Effector memory CD4-positive, alpha-beta T cell (primary cell): ENCODE measurements around the gene ZNF608.

Experiments used
- DNase-seq, 3 donors: peaks; one replicate each; pipeline ENCODE4 v3.0.0-alpha.2; 2020
- H3K27ac ChIP-seq: 2 replicates; pipeline ENCODE4 v1.7.0; 2013; ENCODE audit warnings: mild to moderate bottlenecking, low read length, moderate library complexity; ENCODE audit not compliant: insufficient read depth, poor library complexity, severe bottlenecking
- H3K27me3 ChIP-seq: replicated peaks from 2 replicates; pipeline ENCODE4 v1.7.0; 2013; ENCODE audit warnings: mild to moderate bottlenecking, low read length; ENCODE audit not compliant: insufficient read depth, control insufficient read depth, poor library complexity, severe bottlenecking
- H3K36me3 ChIP-seq: 2 replicates; pipeline ENCODE4 v1.7.0; 2013; ENCODE audit warnings: mild to moderate bottlenecking, low read length, moderate library complexity; ENCODE audit not compliant: control insufficient read depth, insufficient read depth
- H3K4me1 ChIP-seq: 2 replicates; pipeline ENCODE4 v1.7.0; 2013; ENCODE audit warnings: low read length, mild to moderate bottlenecking; ENCODE audit not compliant: control insufficient read depth, insufficient read depth, poor library complexity, severe bottlenecking
- H3K4me3 ChIP-seq: 2 replicates; pipeline ENCODE4 v1.7.0; 2013; ENCODE audit warnings: low read length, low read depth, mild to moderate bottlenecking; ENCODE audit not compliant: insufficient read depth, poor library complexity, severe bottlenecking
- H3K9me3 ChIP-seq: 2 replicates; pipeline ENCODE4 v1.7.0; 2013; ENCODE audit warnings: mild to moderate bottlenecking, low read length, moderate library complexity; ENCODE audit not compliant: control insufficient read depth

Gene ZNF608

GRCh38 chr5:124704594-124705284, 41.7 kb downstream of the ZNF608 start:
- Histone ChIP-seq H3K9me3 (no peaks in the 10 kb centered on the region), H3K4me1 (no peaks in the 10 kb centered on the region), H3K27ac (no peak overlapping the region), H3K36me3 (no peaks in the 10 kb centered on the region), H3K4me3 (no peak overlapping the region), H3K27me3 (no peaks in the 10 kb centered on the region)
- no peak for DNase-seq

- Histone ChIP-seq H3K27me3 (no peaks in the 10 kb centered on the region), H3K4me3 (no peak overlapping the region), H3K36me3 (no peaks in the 10 kb centered on the region), H3K27ac (no peak overlapping the region), H3K4me1 (no peaks in the 10 kb centered on the region), H3K9me3 (no peaks in the 10 kb centered on the region)
- no peak for DNase-seq
Observed at GRCh38 chr5:124703995-124704394, 42.4 kb downstream of the ZNF608 start.

GRCh38 chr5:124702525-124702924, 43.9 kb downstream of the ZNF608 start:
- no peaks in the 10 kb centered on the region for H3K9me3 ChIP-seq
- H3K36me3 ChIP-seq, result no peaks in the 10 kb centered on the region
- no peaks in the 10 kb centered on the region for H3K4me1 ChIP-seq
- no peak for DNase-seq
- no peak overlapping the region for H3K27ac ChIP-seq
- H3K4me3 ChIP-seq, result no peak overlapping the region
- H3K27me3 ChIP-seq, result no peaks in the 10 kb centered on the region

GRCh38 chr5:124701873-124702425, 44.5 kb downstream of the ZNF608 start:
- no peak overlapping the region for H3K4me3 ChIP-seq
- H3K36me3 ChIP-seq, result no peaks in the 10 kb centered on the region
- DNase-seq, result no peak
- no peak overlapping the region for H3K27ac ChIP-seq
- H3K4me1 ChIP-seq, result no peaks in the 10 kb centered on the region
- H3K27me3 ChIP-seq, result no peaks in the 10 kb centered on the region
- no peaks in the 10 kb centered on the region for H3K9me3 ChIP-seq

GRCh38 chr5:124701016-124701415, 45.4 kb downstream of the ZNF608 start:
- Histone ChIP-seq H3K4me3 (no peak overlapping the region), H3K27ac (no peak overlapping the region), H3K4me1 (no peaks in the 10 kb centered on the region), H3K36me3 (no peaks in the 10 kb centered on the region), H3K27me3 (no peaks in the 10 kb centered on the region), H3K9me3 (no peaks in the 10 kb centered on the region)
- no peak for DNase-seq

GRCh38 chr5:124700333-124700732, 46.1 kb downstream of the ZNF608 start:
- no peaks in the 10 kb centered on the region for H3K4me1 ChIP-seq

GRCh38 chr5:124698770-124699169, 47.7 kb downstream of the ZNF608 start:
- Histone ChIP-seq H3K27me3 (no peaks in the 10 kb centered on the region), H3K36me3 (no peaks in the 10 kb centered on the region), H3K27ac (no peak overlapping the region), H3K4me3 (no peak overlapping the region), H3K9me3 (no peaks in the 10 kb centered on the region), H3K4me1 (no peaks in the 10 kb centered on the region)
- DNase-seq, result no peak

More at GRCh38 chr5:124700333-124700732, 46.1 kb downstream of the ZNF608 start:
- Histone ChIP-seq H3K36me3 (no peaks in the 10 kb centered on the region), H3K27me3 (no peaks in the 10 kb centered on the region), H3K9me3 (no peaks in the 10 kb centered on the region), H3K4me3 (no peak overlapping the region), H3K27ac (no peak overlapping the region)
- no peak for DNase-seq

GRCh38 chr5:124697933-124698591, 48.4 kb downstream of the ZNF608 start:
- Histone ChIP-seq H3K4me3 (no peak overlapping the region), H3K4me1 (no peaks in the 10 kb centered on the region), H3K9me3 (no peaks in the 10 kb centered on the region), H3K27me3 (no peaks in the 10 kb centered on the region), H3K27ac (no peak overlapping the region), H3K36me3 (no peaks in the 10 kb centered on the region)
- DNase-seq, result no peak

GRCh38 chr5:124697501-124697900, 48.9 kb downstream of the ZNF608 start:
- no peak for DNase-seq
- Histone ChIP-seq H3K36me3 (no peaks in the 10 kb centered on the region), H3K27me3 (no peaks in the 10 kb centered on the region), H3K9me3 (no peaks in the 10 kb centered on the region), H3K27ac (no peak overlapping the region), H3K4me3 (no peak overlapping the region), H3K4me1 (no peaks in the 10 kb centered on the region)

GRCh38 chr5:124696898-124697297, 49.5 kb downstream of the ZNF608 start:
- H3K36me3 ChIP-seq, result no peaks in the 10 kb centered on the region

More at GRCh38 chr5:124696898-124697297, 49.5 kb downstream of the ZNF608 start:
- H3K4me1 ChIP-seq, result no peaks in the 10 kb centered on the region
- no peak overlapping the region for H3K4me3 ChIP-seq
- no peak for DNase-seq
- H3K27me3 ChIP-seq, result no peaks in the 10 kb centered on the region
- no peak overlapping the region for H3K27ac ChIP-seq
- no peaks in the 10 kb centered on the region for H3K9me3 ChIP-seq
